ENCODE data around the gene ENKD1. TPM values are rescaled to one million over a fixed set of nuclear protein-coding genes. Genes with fewer than 3 reads are reported as not detected.

Gene ENKD1
- total and polyA plus RNA-seq, 4 experiments from 2014 or later, result 1.1 to 7.7 (median 4.6) TPM

DNA sequence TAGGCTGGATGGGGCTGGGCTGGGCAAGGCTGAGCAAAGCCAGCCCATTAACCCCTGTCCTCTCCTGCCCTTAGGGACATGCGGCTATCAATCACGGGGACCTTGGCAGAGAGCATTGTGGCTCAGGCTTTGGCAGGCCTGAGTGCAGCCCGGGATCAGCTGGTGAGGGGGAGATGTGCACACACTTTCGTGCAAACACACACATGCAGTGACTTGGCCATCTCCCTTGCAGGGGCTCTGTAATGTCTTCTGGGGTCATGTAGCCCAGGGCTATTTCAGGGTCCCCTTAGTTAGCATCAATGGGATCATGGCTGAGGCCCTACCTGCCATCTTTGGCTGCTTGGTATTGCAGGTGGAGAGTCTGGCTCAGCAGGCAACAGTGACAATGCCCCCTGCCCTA lies 14.7 kb downstream of the ENKD1 start:
- Mint-ChIP-seq H3K27ac (peak overlapping the region in 3 of 7 donors; percentile 37 to 80 (median 72)), H3K4me1 (peaks cover 7 to 23% (median 11%) of the 10 kb centered on the region in 4 donors), H3K9me3 (peaks cover 0 to 2% (median 0%) of the 10 kb centered on the region in 8 donors), H3K36me3 (peaks cover 26 to 53% of the 10 kb centered on the region in 2 donors), H3K27me3 (no peaks in the 10 kb centered on the region), H3K4me3 (no peak overlapping the region)
- intact Hi-C loops (cut with micrococcal nuclease), result no loop called here
- no peaks in the 10 kb centered on the region for H3K27me3 ChIP-seq (ENCODE audit: insufficient read depth, low read length)
- peaks cover 60% of the 10 kb centered on the region for H3K36me3 ChIP-seq (ENCODE audit: insufficient read depth, low read length)
- POLR2A ChIA-PET (ENCODE audit: partially characterized antibody), result interaction anchor here (1.1 to 9.5 kb wide), 3 partner anchors 7 to 106 kb away, joined by 3 to 164 read pairs (median 3); partner anchors contain the start of genes ACD and PARD6A
- peaks cover 6% of the 10 kb centered on the region for H3K4me1 ChIP-seq (ENCODE audit: insufficient read depth, low read length)
- no peak overlapping the region for H3K4me3 ChIP-seq (ENCODE audit: low read length in 2 of 2)
- no peaks in the 10 kb centered on the region for H3K9me3 ChIP-seq (ENCODE audit: control insufficient read depth in 1 of 2, low read length in 2 of 2)
- H3K27ac ChIP-seq (ENCODE audit: low read depth, low read length), result no peak overlapping the region
- CTCF ChIA-PET (ENCODE audit: partially characterized antibody), result interaction anchor here (0.8 to 15.0 kb wide), 3 partner anchors 16 to 165 kb away, joined by 3 to 329 read pairs (median 3); no protein-coding TSS in a partner anchor
- no peak for DNase-seq

DNA sequence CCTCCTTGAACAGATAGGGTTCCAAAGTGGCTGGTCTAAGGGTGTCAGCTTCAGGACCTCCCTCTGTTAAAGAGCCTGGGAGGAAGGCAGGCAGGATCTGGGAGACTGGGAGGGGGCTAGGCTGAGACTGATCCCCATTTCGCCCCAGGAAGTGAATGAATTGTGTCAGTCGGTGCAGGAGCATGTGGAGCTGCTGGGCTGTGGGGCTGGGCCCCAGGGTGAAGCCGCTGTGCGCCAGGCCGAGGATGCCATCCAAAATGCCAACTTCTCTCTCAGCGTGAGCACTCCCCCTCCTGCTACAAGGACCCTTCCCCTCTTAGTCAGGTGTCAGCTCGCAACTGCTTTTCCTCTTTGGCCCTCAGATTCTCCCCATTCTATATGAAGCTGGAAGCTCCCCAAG lies 15.5 kb downstream of the ENKD1 start:
- Mint-ChIP-seq H3K36me3 (peaks cover 26 to 54% of the 10 kb centered on the region in 2 donors), H3K27me3 (no peaks in the 10 kb centered on the region), H3K4me1 (peaks cover 7 to 26% (median 16%) of the 10 kb centered on the region in 4 donors), H3K4me3 (no peak overlapping the region), H3K9me3 (peaks cover 0 to 2% (median 0%) of the 10 kb centered on the region in 8 donors), H3K27ac (peak overlapping the region in 4 of 7 donors; percentile 2 to 23 (median 9))
- H3K4me3 ChIP-seq (ENCODE audit: low read length in 2 of 2), result no peak overlapping the region
- CTCF ChIA-PET (ENCODE audit: partially characterized antibody), result interaction anchor here (15.0 kb wide), 1 partner anchor 104 kb away, joined by 329 read pairs; no protein-coding TSS in a partner anchor
- peaks cover 14% of the 10 kb centered on the region for H3K4me1 ChIP-seq (ENCODE audit: insufficient read depth, low read length)
- no peak for DNase-seq
- POLR2A ChIA-PET (ENCODE audit: partially characterized antibody), result interaction anchor here (1.6 to 9.5 kb wide), 2 partner anchors 8 to 105 kb away, joined by 3 to 164 read pairs; partner anchors contain the start of genes ACD and PARD6A
- H3K9me3 ChIP-seq (ENCODE audit: control insufficient read depth in 1 of 2, low read length in 2 of 2), result no peaks in the 10 kb centered on the region
- no peak overlapping the region for H3K27ac ChIP-seq (ENCODE audit: low read depth, low read length)
- H3K36me3 ChIP-seq (ENCODE audit: insufficient read depth, low read length), result peaks cover 62% of the 10 kb centered on the region
- H3K27me3 ChIP-seq (ENCODE audit: insufficient read depth, low read length), result no peaks in the 10 kb centered on the region
- intact Hi-C loops (cut with micrococcal nuclease), result no loop called here

- Histone ChIP-seq H3K27me3 (ENCODE audit: insufficient read depth, low read length) (no peaks in the 10 kb centered on the region), H3K9me3 (ENCODE audit: control insufficient read depth in 1 of 2, low read length in 2 of 2) (no peaks in the 10 kb centered on the region), H3K4me1 (ENCODE audit: insufficient read depth, low read length) (peaks cover 24% of the 10 kb centered on the region), H3K27ac (ENCODE audit: low read depth, low read length) (no peak overlapping the region), H3K36me3 (ENCODE audit: insufficient read depth, low read length) (peaks cover 55% of the 10 kb centered on the region), H3K4me3 (ENCODE audit: low read length in 2 of 2) (no peak overlapping the region)
- intact Hi-C loops (cut with micrococcal nuclease), result no loop called here
- H3K9me3 Mint-ChIP-seq, result peaks cover 0 to 2% (median 0%) of the 10 kb centered on the region in 8 donors
- no peaks in the 10 kb centered on the region for H3K27me3 Mint-ChIP-seq
- H3K4me3 Mint-ChIP-seq, result peak overlapping the region in 1 of 8 donors; percentile 23
- peak overlapping the region in 6 of 7 donors; percentile 1 to 86 (median 19) for H3K27ac Mint-ChIP-seq
- peaks cover 19 to 46% of the 10 kb centered on the region in 2 donors for H3K36me3 Mint-ChIP-seq
- H3K4me1 Mint-ChIP-seq, result peaks cover 4 to 28% (median 19%) of the 10 kb centered on the region in 4 donors
- CTCF ChIA-PET (ENCODE audit: partially characterized antibody), result interaction anchor here (15.0 kb wide), 1 partner anchor 103 kb away, joined by 329 read pairs; no protein-coding TSS in a partner anchor
- no peak for DNase-seq
- POLR2A ChIA-PET (ENCODE audit: partially characterized antibody), result interaction anchor here (9.5 kb wide), 1 partner anchor 9 kb away, joined by 164 read pairs; the partner anchor contains the start of genes ACD and PARD6A
These were observed 16.5 kb downstream of the ENKD1 start for GRCh38 chr16:67650023-67650422.

GRCh38 chr16:67649494-67649931 lies 17.0 kb downstream of the ENKD1 start:
- POLR2A ChIA-PET (ENCODE audit: partially characterized antibody), result interaction anchor here (1.2 to 9.5 kb wide), 2 partner anchors 9 to 18 kb away, joined by 5 to 164 read pairs; partner anchors contain the start of genes ACD and PARD6A
- Mint-ChIP-seq H3K4me1 (peaks cover 4 to 29% (median 20%) of the 10 kb centered on the region in 4 donors), H3K4me3 (no peak overlapping the region)

DNA sequence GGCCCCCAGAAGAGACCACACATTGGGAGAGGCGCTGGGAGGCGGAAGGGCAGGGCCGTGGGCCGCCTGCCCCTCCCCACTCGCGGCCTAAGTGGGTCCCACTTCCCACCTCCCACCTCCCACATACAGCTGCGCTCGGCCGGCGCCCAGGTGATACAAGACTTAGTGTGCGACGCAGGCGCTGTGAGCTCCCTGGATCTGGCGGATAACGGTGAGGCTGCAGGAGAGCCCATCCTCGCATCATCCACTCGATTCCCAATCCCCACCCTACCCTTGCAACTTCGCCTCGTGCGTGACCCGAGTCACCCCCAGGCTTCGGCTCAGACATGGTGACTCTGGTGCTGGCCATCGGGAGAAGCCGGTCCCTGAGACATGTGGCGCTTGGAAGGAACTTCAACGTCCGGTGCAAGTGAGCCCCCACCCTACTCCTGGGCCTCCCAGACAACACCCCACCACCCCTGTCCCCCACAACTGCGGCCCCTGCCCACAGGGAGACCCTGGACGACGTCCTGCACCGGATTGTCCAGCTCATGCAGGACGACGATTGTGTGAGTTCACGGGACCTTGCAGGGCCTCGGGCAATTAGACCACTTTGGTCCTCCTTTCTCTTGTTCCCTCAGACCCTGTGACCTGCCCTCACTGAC lies 17.7 kb downstream of the ENKD1 start:
- Histone ChIP-seq H3K4me3 (ENCODE audit: low read length in 2 of 2) (no peak overlapping the region), H3K36me3 (ENCODE audit: insufficient read depth, low read length) (peaks cover 50% of the 10 kb centered on the region), H3K27ac (ENCODE audit: low read depth, low read length) (no peak overlapping the region), H3K4me1 (ENCODE audit: insufficient read depth, low read length) (peaks cover 31% of the 10 kb centered on the region), H3K27me3 (ENCODE audit: insufficient read depth, low read length) (no peaks in the 10 kb centered on the region), H3K9me3 (ENCODE audit: control insufficient read depth in 1 of 2, low read length in 2 of 2) (no peaks in the 10 kb centered on the region)
- Mint-ChIP-seq H3K4me3 (no peak overlapping the region), H3K9me3 (peaks cover 0 to 2% (median 0%) of the 10 kb centered on the region in 8 donors), H3K27me3 (no peaks in the 10 kb centered on the region), H3K36me3 (peaks cover 19 to 40% of the 10 kb centered on the region in 2 donors), H3K4me1 (peaks cover 6 to 35% (median 24%) of the 10 kb centered on the region in 4 donors), H3K27ac (peak overlapping the region in 3 of 7 donors; percentile 13 to 61 (median 16))
- ChIA-PET CTCF (ENCODE audit: partially characterized antibody) (interaction anchor here (15.0 kb wide), 1 partner anchor 102 kb away, joined by 329 read pairs; no protein-coding TSS in a partner anchor), POLR2A (ENCODE audit: partially characterized antibody) (interaction anchor here (0.6 to 9.5 kb wide), 3 partner anchors 10 to 101 kb away, joined by 3 to 164 read pairs (median 5); partner anchors contain the start of genes ACD and PARD6A)
- intact Hi-C loops (cut with micrococcal nuclease), result no loop called here
- DNase-seq, result no peak

More at GRCh38 chr16:67649494-67649931, 17.0 kb downstream of the ENKD1 start:
- CTCF ChIA-PET (ENCODE audit: partially characterized antibody), result interaction anchor here (15.0 kb wide), 1 partner anchor 102 kb away, joined by 329 read pairs; no protein-coding TSS in a partner anchor
- Mint-ChIP-seq H3K27ac (peak overlapping the region in 1 of 7 donors; percentile 16), H3K27me3 (no peaks in the 10 kb centered on the region), H3K36me3 (peaks cover 19 to 43% of the 10 kb centered on the region in 2 donors), H3K9me3 (peaks cover 0 to 2% (median 0%) of the 10 kb centered on the region in 8 donors)
- H3K27ac ChIP-seq (ENCODE audit: low read depth, low read length), result no peak overlapping the region
- H3K4me1 ChIP-seq (ENCODE audit: insufficient read depth, low read length), result peaks cover 25% of the 10 kb centered on the region
- no peaks in the 10 kb centered on the region for H3K27me3 ChIP-seq (ENCODE audit: insufficient read depth, low read length)
- peaks cover 51% of the 10 kb centered on the region for H3K36me3 ChIP-seq (ENCODE audit: insufficient read depth, low read length)
- no peak for DNase-seq
- H3K9me3 ChIP-seq (ENCODE audit: control insufficient read depth in 1 of 2, low read length in 2 of 2), result no peaks in the 10 kb centered on the region
- intact Hi-C loops (cut with micrococcal nuclease), result no loop called here
- H3K4me3 ChIP-seq (ENCODE audit: low read length in 2 of 2), result no peak overlapping the region

DNA sequence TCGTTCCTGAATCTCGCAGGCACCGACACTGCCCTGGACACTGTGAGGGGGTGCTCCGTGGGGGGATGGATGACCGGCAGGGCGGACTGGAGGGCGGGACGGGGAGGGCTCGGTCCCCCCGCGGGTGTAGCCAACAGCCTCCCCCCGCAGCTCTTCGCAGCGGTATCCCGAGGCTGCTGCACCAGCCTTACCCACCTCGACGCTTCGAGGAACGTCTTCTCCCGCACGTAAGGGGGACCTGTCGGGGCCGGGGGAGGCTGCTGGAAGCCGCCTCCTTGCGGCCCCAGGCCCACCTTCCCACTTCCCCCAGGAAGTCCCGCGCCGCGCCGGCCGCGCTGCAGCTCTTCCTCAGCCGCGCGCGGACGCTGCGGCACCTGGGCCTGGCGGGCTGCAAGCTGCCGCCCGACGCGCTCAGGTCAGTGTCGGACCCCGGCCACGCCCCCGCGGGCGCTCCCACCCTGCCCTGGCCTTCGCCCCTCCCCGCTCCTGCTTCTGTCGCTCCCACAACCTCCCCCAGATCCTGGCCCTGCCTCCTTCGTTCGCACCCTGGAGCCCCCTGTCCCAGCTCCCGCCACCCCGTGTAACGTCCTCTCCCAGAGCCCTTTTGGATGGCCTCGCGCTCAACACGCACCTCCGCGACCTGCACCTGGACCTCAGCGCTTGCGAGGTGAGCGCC lies 18.3 kb downstream of the ENKD1 start:
- H3K36me3 ChIP-seq (ENCODE audit: insufficient read depth, low read length), result peaks cover 50% of the 10 kb centered on the region
- H3K4me3 ChIP-seq (ENCODE audit: low read length in 2 of 2), result no peak overlapping the region
- no peak overlapping the region for H3K27ac ChIP-seq (ENCODE audit: low read depth, low read length)
- DNase-seq, result no peak
- Mint-ChIP-seq H3K27ac (peak overlapping the region in 2 of 7 donors; percentile 13 to 61), H3K36me3 (peaks cover 19 to 40% of the 10 kb centered on the region in 2 donors), H3K4me1 (peaks cover 6 to 36% (median 25%) of the 10 kb centered on the region in 4 donors), H3K4me3 (no peak overlapping the region), H3K27me3 (no peaks in the 10 kb centered on the region), H3K9me3 (peaks cover 0 to 2% (median 0%) of the 10 kb centered on the region in 8 donors)
- H3K4me1 ChIP-seq (ENCODE audit: insufficient read depth, low read length), result peaks cover 34% of the 10 kb centered on the region
- POLR2A ChIA-PET (ENCODE audit: partially characterized antibody), result interaction anchor here (0.6 to 9.5 kb wide), 4 partner anchors 10 to 359 kb away, joined by 3 to 164 read pairs (median 48); partner anchors contain the start of genes ACD, CTCF and PARD6A
- no peaks in the 10 kb centered on the region for H3K9me3 ChIP-seq (ENCODE audit: control insufficient read depth in 1 of 2, low read length in 2 of 2)
- no peaks in the 10 kb centered on the region for H3K27me3 ChIP-seq (ENCODE audit: insufficient read depth, low read length)
- CTCF ChIA-PET (ENCODE audit: partially characterized antibody), result interaction anchor here (1.1 to 15.0 kb wide), 2 partner anchors 101 to 127 kb away, joined by 8 to 329 read pairs; no protein-coding TSS in a partner anchor
- intact Hi-C loops (cut with micrococcal nuclease), result no loop called here
